EH (cell line): ENCODE measurements around the gene MYO9B.
"Not testable (repeated sequence)": the region's sequence is repeated elsewhere in the genome, so short reads cannot be mapped to it uniquely, and the experiment has no call there.

Experiments
- DNase-seq: peaks from one replicate; pipeline ENCODE4 v3.0.0-alpha.2; 2015; ENCODE audit warnings: low read depth

Gene MYO9B

DNA sequence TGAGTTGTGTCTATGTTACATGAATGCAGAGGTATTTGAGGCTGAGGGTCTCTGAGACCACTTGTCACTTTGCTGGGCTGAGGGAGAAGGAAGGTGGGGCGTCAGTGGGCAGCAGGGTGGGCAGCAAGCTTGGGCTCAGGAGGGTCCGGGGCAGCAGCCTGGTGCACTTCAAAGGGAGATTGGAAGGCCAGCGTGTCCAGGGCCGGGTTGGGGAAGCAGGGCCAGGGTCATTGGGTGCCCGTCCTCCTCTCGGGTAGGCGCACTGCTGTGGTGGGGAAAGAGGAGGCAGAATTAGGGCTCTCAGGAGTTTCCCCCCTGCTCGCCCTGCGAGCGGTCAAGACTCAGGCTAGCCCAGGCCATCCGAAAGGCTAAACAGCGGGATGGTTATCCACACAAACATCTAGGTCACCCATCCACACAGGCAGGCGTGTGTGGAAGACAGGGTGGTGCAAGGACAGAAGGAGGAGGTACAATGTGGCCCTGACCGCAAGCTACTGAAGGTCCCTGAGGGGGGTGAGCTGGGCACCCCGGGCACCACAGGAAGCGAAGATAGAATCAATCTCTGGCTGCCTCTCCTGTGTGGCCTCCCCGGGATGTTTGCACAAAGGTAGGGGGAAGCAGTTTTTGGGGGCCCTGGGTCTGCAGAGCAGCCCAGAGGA lies 37.7 kb downstream of the MYO9B start:
- DNase-seq = no peak

DNA sequence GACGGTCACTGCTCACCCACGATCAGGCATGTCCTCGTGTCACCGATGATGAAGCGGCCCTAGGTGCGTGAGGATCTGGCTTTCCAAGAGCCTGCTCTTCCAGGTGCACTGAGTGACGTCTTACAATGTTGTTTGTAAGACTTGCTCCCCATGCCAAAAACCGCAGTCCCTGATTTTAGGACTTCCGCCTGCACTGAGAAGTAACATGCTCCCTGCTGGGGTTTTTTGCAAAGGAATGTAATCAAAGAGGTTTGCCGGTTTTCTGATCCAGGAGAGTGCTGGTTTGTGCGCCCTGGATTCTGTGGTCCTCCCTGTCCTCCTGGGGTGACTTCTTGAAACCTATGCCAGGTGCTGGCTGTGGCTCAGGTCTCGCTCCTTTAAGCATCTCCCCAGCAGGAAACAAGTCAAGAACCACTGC lies 38.8 kb downstream of the MYO9B start:
- no peak for DNase-seq

DNA sequence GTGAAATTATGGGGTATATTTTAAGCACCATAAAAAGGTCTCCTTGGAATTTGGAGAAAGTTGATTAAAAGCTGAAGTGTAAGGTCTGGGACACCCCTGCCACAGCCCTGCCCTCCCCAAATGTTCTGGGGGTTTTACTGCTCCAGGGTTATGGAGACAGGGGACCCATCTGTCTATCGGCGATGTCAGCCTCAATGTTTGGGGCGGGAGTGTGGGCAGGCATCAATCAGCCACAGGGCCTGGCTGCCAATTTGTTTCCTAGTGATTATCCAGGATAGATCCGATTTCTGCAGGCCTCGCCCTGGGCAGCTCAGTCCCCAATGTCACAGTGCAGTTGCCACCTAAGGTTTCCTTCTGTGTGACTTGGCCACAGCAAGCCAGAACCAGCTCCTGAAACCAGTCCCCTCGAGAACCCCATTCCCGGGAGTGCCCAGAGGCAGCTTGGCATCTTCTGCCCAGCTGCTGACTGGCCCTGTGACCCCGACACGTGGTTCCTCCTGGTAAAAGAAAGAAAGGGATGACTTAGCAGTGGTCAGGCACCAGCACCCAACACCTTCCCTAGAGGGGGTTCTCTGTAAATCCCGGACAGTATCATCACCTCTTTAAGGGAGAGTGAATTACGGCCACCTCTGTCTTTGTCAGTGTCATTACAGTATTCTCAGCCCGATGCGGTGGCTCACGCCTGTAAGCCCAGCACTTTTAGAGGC lies 41.6 kb downstream of the MYO9B start:
- DNase-seq = no peak

DNA sequence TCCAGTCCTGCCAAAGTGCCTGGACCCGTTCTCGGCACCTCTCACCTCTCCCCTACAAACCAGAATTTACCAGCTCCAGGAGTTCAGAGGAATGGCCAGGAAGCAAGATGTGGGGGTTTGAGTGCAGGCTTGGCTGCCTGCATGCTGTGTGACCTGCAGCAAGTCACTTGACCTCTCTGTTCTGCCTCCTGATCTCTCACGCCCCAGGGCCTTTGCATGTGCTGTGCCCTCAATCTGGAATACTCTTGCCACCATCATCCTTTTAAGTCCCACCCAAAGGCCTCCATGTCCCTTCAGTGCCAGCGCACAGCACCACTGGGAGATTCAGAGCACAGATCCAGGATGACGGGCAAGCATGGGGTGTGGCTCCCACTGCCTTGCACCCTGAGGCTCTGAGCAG lies 43.4 kb downstream of the MYO9B start:
- DNase-seq = no peak

DNA sequence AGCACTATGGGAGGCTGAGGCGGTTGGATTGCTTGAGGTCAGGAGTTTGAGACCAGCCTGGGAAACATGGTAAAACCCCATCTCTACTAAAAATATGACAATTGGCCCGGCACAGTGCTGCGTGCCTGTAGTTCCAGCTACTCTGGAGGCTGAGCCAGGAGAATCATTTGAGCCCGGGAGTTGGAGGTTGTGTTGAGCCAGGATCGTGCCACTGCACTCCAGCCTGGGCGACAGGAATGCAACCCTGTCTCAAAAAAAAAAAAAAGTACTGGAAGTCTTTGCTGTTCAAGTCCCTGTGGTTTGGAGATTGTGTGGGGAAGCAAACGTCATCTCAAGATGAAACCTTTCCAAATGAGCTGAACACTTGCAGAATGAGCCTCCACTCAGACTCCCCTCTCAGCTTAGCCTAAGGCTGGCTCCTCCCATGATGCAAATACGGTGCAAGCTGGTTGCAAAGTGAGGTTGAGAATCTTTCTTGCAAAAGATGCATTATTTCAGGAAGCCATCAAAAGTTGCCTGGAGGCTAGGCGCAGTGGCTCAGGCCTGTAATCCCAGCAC lies 46.2 kb downstream of the MYO9B start:
- peak; percentile 63 for DNase-seq

DNA sequence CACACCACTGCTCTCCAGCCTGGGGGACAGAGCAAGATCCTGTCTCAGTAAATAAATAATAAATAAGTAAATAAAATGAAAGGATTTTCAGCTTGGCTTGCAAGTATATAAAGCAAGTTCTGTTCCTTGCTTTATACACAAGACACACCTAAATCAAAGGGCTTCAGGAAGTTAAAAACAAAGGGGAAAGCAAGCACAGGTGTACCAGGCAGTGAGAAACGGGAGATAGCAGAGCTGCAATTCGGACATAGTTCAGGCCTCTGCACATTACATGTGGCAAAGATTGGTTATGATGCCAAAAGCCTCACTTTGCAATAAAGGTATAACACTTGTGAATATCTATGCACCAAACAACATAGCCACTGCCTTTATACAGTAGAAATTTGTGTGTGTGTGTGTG lies 47.5 kb downstream of the MYO9B start:
- DNase-seq = no peak

DNA sequence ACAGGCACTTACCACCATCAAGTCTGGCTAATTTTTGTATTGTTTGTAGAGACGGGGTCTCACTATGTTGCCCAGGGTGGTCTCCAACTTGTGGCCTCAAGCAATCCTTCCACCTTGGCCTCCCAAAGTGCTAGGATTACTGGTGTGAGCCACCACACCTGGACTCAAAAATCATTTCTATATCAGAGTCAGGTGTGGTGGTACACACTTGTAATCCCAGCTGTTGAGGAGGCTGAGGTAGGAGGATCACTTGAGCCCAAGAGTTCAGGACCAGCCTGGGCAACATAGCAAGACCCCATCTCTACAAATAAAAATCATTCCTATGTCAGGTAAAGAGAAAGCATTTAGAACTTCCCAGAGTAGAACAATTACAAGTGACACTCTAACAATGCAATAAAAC lies 48.4 kb downstream of the MYO9B start:
- DNase-seq = no peak

DNA sequence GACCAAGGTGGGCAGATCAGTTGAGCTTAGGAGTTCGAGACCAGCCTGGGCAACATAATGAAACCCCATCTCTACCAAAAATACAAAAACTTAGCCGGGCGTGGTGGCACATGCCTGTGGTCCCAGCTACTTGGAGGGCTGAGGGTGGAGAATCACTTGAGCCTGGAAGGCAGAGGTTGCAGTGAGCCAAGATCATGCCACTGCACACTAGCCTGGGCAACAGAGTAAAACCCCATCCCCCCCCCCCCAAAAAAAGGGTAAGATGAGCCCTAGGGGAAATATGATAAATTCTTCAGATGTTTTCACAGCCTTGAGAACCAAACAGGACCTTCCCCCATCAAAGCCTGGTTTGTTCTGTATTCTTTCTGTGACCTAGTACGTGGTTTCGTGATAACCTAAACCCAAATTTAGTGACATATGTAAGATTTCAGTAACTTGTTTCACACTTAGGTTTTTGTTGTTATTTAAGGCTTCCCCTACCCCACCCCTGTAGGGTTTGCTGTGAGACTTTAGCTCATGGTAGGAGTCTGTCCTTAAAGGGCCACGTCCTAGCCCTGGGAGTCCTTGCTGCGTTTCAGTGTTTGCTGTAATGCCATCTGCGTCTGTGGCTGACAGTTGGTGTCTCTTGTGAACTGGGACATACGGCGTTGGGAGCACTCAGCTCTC lies 49.6 kb downstream of the MYO9B start:
- DNase-seq = peak; percentile 78

DNA sequence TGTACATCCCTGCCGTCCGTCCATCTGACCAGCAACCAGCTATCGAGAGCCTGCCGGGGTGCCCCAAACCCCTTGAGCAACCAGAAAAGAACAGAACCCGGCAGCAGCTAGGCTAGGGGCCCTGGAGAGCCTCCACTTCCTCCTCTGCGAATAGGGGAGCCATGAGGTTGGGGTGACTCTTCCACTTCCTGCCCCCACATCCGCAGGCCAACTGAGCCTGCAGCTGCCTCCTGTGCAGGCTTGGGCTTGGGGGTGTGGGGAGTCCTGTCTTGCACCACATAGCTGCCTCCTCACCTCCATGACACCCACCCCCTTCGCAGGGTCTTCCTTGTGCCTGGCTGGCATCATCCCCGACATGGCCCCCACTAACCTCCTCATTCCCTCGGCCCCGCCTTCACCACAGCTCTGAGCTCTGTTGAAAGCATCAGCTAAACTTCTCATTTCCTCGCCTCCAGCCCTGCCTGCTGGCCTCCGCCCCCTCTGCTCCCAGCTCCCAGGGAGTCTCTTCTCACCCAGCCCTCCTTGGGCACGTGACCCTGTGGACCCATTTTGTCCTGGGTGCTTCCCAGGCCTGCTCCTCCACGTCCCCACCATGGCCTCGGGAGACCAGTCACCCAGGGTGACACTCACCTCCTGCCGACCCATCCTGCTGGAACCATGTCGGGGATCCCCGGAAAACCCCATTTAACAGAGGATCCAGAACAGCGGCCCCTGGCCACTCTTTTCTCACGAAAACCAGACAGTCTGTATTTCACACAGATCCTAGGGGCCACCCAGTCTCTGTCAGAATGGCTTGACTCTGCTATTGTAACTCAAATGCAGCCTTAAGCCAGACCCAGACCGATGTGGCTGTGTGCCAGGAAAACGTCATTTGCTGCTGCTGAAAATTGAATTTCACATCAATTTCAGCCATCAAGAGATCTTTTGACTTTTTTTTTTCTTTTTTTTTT lies 50.4 kb downstream of the MYO9B start:
- DNase-seq = peak; percentile 16

DNA sequence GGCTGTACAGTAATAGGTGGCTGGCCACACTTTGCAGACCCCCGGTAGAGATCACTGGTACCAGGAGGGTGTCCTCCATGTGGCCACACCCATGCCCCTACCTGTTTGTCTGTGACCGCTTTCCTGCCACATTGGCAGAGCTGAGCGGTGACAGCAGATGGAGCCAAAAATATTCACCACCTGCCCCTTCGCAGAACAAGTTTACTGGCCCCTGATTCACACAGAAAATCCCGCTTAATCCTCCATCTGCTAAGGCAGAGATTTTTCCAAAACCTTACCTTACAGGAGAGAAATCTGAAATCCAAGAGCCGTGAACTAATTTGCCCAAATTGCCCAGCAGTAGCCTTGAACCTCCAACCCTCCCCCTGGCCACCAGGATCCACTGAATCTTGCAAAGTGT lies 52.1 kb downstream of the MYO9B start:
- no peak for DNase-seq

DNA sequence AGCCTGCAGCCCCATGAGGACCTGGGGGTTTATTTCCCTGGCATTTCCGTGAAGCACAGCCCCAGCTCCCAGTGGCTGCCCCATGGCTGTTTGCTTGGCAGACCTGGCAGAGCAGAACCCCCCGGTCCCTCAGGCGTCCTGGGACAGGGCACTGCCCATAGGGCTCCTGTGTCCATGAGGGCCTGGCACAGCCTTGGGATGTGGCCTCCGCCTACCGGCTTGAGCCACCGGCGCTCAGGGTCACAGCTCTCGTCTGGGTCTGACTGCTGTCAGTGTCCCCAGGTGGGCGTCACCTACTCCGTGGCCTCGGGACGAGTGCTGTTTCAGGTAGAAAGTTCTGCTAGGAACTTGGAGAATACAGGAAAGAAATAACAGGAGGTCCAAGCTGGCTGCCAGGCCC lies 52.8 kb downstream of the MYO9B start:
- DNase-seq = no peak

DNA sequence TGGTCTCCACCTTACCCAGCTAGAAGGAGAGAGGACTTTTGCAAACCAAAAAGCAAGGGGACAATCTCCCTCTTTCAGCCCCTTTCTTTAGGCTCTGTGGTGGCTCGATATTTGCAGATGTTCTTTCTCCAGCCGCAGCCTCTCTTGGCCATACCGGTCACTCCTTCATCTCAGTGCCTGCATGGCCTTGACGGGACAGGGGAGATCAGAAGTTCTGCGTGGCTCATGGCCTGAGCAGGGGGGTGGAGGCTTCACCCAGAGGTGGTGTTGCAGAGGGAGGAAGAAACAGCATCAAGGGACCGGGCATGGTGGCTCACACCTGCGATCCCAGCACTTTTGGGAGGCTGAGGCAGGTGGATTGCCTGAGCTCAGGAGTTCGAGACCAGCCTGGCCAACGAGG lies 53.2 kb downstream of the MYO9B start:
- DNase-seq = no peak

DNA sequence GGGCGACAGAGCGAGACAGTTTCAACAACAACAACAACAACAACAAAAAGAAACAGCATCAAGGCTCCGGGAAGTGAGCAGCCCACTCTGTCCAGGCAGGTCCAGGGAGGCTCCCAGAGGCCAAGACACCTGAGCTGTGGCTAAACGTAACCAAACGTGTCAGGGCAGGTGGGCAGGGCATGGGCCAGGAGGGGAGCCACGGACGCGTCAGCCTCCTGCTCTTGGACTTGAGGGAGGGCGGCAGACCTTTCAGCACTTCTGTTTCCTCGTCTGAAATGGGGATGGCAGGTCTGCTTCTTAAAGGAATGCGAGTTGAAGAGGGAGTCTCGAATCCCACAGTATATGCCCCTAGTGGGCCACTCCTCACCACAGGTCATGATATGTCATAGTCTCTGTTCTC lies 53.8 kb downstream of the MYO9B start:
- no peak for DNase-seq

DNA sequence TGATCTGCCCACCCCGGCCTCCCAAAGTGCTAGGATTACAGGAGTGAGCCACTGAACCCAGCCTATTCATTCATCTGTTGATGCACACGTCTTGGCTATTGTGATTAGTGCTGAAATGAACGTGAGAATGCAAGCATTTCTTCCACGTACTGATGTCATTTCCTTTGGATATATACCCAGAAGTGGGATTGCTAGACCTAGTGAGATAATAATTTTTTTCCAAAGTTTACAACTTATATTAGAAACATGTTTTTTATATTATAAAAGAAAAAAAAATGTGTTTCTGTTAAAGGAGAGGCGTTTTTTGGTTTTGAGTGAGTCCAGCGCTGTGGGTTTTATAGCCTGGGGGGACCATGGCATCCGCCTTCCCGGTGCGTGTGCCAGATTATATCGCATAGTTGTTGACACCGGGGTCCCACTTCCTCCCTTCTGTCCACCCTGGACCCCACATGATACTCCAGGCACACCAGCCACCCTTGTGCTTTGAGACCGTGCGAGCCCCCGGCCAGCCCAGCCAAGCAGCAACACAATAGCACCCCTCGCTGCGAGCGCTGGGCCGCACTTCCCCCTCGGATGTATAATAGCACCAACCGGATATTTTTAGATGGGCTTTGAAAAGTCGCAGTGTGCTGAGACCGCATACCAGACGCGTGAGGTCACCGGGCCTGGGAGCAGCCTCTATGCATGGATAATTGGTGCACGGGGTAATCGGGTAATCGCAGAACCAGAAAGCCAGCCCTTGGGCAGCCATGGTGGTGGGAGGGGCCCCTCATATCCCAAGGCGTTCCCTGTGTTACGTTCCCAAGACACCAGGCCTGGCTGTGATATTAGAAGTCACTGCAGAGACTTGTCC lies 59.6 kb downstream of the MYO9B start:
- peak; percentile 99 for DNase-seq

DNA sequence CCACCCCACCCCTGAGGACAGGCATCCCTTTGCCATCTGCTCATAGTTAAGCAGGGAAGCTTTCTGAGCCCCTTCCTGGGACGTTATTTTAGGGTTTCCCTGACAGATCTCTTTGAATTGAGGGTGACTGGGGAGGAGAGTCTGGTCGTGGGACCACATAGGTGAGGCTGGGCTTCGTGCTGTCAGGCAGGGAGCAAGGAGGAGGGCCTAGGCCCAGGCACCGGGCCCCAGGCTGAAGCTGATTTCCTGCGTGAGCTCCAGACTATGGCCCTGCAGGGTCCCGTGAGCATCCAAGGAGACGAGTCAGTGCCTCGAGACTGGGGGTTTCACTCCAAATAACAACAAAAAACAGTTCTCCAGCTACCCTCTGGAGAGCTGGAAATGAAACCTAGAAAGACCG lies 60.4 kb downstream of the MYO9B start:
- peak; percentile 22 for DNase-seq

DNA sequence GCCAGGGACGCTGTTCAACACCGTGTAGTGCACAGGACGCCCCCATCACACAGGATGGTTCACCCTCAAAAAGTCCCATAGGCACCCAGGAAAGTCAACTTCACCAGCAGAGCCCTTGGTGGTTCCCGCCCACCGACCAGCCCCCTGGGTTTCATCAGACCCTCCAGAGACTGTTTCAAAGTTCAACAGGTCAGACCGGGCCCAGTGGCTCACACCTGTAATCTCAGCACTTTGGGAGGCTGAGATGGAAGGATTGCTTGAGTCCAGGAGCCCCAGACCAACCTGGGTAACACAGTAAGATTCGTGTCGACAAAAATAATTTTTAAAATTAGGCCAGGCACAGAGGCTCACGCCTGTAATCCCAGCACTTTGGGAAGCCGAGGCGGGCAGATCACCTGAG lies 61.0 kb downstream of the MYO9B start:
- no peak for DNase-seq

DNA sequence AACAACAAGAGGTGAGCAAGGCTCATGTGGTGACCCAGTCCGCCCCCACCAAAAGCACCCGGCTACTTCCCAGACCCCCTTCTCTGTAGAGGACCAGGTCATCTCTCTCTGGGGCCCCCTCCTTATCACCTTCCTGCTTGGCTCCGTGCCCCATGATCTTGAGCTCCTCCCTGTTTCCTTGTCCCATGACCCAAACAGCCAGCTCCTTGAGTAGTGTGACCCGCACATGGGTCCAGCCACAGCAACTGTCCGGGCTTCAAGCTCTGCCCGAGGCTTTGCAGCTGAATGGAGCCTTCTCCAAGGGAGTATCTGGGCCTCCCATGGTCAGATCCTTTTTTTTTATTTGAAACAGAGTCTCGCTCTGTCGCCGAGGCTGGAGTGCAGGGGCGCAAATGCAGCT lies 61.8 kb downstream of the MYO9B start:
- no peak for DNase-seq

DNA sequence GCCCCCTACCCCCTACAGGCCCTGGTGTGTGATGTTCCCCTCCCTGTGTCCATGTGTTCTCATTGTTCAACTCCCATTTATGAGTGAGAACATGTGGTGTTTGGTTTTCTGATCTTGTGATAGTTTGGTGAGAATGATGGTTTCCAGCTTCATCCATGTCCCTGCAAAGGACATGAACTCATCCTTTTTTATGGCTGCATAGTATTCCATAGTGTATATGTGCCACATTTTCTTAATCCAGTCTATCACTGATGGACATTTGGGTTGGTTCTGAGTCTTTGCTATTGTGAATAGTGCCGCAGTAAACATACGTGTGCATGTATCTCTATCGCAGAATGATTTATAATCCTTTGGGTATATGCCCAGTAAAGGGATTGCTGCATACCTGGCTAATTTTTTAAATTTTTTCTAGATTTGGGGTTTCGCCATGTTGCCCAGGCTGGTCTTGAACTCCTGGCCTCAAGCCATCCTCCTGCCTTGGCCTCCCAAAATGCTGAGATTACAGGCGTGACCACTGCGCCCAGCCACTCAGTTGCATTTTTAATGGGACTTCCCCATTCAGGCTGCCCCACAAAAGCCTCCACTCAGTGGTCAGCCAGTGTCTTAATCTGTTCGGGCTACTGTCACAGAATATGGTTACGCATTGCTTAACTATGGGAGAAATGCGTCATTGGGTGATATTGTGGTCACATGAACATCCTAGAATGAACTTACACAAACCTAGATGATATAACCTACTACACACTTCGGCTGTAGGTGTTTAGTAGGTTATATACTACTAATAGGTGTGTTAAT lies 62.7 kb downstream of the MYO9B start:
- DNase-seq = not testable (repeated sequence)

DNA sequence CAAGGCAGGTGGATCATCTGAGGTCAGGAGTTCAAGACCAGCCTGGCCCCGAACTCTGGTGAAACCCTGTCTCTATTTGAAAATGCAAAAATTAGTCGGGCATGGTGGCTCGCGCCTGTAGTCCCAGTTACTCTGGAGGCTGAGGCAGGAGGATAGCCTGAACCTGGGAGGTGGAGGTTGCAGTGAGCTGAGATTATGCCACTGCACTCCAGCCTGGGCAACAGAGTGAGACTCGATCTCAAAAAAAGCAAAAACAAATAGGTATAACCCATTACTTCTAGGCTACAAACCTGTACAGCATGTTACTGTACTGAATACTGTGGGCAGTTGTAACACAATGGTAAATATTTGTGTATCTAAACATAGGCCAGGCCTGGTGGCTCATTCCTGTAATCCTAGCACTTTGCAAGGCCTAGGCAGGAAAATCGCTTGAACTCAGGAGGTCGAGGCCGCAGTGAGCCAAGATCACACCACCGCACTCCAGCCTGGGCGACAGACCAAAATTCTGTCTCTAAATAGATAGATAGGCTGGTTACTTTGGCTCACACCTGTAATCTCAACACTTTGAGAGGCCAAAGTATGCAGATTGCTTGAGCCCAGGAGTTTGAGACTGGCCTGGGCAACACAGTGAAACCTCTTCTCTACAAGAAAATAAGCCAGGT lies 63.5 kb downstream of the MYO9B start:
- DNase-seq = no peak

DNA sequence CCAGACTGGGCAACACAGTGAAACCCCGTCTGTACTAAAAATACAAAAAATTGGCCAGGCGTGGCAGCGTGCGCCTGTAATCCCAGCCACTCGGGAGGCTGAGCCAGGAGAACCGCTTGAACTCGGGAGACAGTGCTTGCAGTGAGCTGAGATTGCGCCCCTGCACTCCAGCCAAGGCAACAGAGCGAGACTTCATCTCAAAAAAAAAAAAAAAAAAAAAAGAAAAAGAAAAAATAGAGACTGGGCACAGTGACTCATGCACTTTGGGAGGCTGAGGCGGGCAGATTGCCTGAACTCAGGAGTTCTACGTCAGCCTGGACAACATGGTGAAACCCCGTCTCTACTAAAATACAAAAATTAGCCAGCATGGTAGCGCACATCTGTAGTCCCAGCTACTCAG lies 69.2 kb downstream of the MYO9B start:
- peak; percentile 37 for DNase-seq
